ENCODE results near the gene GAS2L1.

GRCh38 chr22:29353286-29353685 is 46.8 kb downstream of the GAS2L1 start:
- TF ChIP-seq CTCF (IDR thresholded peaks at IDR 0.05), result no peak
- no peak for TF ChIP-seq POLR2A (IDR thresholded peaks at IDR 0.05)
- no peak for TF ChIP-seq EP300 (IDR thresholded peaks at IDR 0.05)
- TF ChIP-seq POLR2AphosphoS5 (IDR thresholded peaks at IDR 0.05), result no peak

Data from stomach (tissue), 4 donors.